BLaER1 treated with 17β-estradiol and CSF1 and Interleukin-3, amounts not matched to agents 10 nM and 100 nM (cell line): ENCODE data around the gene CRB2.

ENCODE experiments used
- H3K27ac ChIP-seq, 11 experiments: shearing (Covaris generic); formaldehyde crosslinking; 2 replicates each; pipeline ENCODE4 v1.8.1; 2022
- H3K27me3 ChIP-seq, 11 experiments: shearing (Covaris generic); formaldehyde crosslinking; 2 replicates each; pipeline ENCODE4 v1.8.1; 2022
- H3K36me3 ChIP-seq, 11 experiments: shearing (Covaris generic); formaldehyde crosslinking; 2 replicates each; pipeline ENCODE4 v1.8.1; 2022
- H3K4me1 ChIP-seq, 10 experiments: shearing (Covaris generic); formaldehyde crosslinking; 2 replicates each; pipeline ENCODE4 v1.8.1; 2022
- H3K4me2 ChIP-seq, 11 experiments: shearing (Covaris generic); formaldehyde crosslinking; 2 replicates each; pipeline ENCODE4 v1.8.1; 2022
- H3K4me3 ChIP-seq, 10 experiments: shearing (Covaris generic); formaldehyde crosslinking; 2 replicates each; pipeline ENCODE4 v1.8.1; 2022
- H3K9ac ChIP-seq, 11 experiments: shearing (Covaris generic); formaldehyde crosslinking; 2 replicates each; pipeline ENCODE4 v1.8.1; 2022
- H3K9me3 ChIP-seq, 11 experiments: shearing (Covaris generic); formaldehyde crosslinking; replicated peaks in 1 of 11; 2 replicates each; pipeline ENCODE4 v1.8.1; 2022
- H4K20me1 ChIP-seq, 11 experiments: shearing (Covaris generic); formaldehyde crosslinking; 2 replicates each; pipeline ENCODE4 v1.8.1; 2022
- Cebpa-rat ChIP-seq, 11 experiments: shearing (Covaris generic); IDR thresholded peaks; 2 replicates each; pipeline ENCODE4 v1.8.1; 2022

The CRB2 gene

DNA sequence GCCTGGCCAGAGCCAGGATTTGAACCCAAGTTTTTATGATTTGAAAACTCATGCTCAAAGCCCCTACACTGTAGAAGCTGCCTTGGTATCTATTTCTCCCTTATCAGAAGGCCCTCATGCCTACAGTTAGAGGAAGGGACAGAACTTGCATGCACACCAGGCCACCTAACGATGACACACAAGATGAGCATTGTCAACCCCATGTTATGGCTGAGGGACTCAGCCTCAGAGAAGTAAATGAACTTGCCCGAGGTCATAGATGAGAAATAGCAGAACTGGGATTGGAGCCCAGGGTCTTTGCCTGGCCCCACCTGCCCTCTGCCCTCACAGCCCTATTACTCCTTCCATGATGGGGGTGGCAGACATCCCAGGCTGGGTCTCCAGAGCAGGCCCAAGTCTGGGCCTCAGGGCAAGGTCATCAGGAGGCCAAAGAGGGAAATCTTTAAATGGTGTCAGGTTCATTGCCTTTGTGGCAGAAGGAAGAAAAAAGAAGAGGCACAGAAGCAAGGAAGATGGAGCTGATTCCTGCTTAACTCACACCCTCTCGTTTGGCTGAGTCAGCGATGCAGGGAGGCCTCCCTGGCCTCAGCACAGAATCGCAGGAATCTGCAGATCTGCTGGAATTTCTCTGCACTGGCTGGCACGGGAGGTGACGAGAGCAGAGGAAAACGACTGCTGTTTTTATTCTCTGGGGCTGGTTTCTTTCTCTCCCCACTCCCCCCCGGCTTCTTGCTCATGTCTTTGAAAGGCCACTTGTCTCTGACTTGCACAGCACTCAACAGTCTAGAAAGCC lies 20.6 kb upstream of the CRB2 start:
- peak overlapping the region in 8 of 11 experiments; percentile 46 to 99 (median 95); a peak in 17 of 22 replicates for H3K27ac ChIP-seq
- no peaks in the 10 kb centered on the region for H4K20me1 ChIP-seq
- H3K27me3 ChIP-seq, result no peaks in the 10 kb centered on the region
- peak overlapping the region in 8 of 11 experiments; percentile 10 to 86 (median 44); a peak in 14 of 22 replicates for H3K9ac ChIP-seq
- peak overlapping the region; percentile 69 to 95 (median 91) for H3K4me2 ChIP-seq
- no peak for TF ChIP-seq Cebpa-rat (IDR thresholded peaks at IDR 0.05)
- H3K4me3 ChIP-seq, result no peak overlapping the region
- H3K36me3 ChIP-seq, result no peaks in the 10 kb centered on the region
- H3K9me3 ChIP-seq, result no peaks in the 10 kb centered on the region
- peaks cover 76 to 100% (median 98%) of the 10 kb centered on the region in 10 experiments for H3K4me1 ChIP-seq

DNA sequence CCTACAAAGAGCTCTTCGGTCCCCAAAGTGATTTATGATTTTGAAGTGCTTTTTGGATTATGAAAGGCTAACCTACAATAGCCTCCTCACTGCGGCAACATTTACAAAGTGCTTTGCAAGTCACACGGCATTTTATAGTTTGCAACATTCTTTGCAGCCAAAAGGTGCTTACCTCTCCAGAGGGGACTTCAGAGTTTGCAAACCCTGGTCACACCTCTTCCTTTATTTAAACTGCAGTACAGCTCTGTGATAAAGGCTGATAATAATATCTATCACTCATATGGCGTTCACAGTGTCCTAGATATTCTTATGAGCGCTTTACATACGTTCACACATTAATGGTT lies 20.0 kb upstream of the CRB2 start:
- peak overlapping the region; percentile 69 to 95 (median 91) for H3K4me2 ChIP-seq
- peak overlapping the region in 8 of 11 experiments; percentile 46 to 99 (median 95); a peak in 16 of 22 replicates for H3K27ac ChIP-seq
- H3K36me3 ChIP-seq, result no peaks in the 10 kb centered on the region
- H3K4me3 ChIP-seq, result no peak overlapping the region
- no peaks in the 10 kb centered on the region for H4K20me1 ChIP-seq
- peak overlapping the region in 8 of 11 experiments; percentile 10 to 86 (median 44); a peak in 13 of 22 replicates for H3K9ac ChIP-seq
- no peak for TF ChIP-seq Cebpa-rat (IDR thresholded peaks at IDR 0.05)
- H3K9me3 ChIP-seq, result no peaks in the 10 kb centered on the region
- peaks cover 82 to 100% (median 98%) of the 10 kb centered on the region in 10 experiments for H3K4me1 ChIP-seq
- no peaks in the 10 kb centered on the region for H3K27me3 ChIP-seq

DNA sequence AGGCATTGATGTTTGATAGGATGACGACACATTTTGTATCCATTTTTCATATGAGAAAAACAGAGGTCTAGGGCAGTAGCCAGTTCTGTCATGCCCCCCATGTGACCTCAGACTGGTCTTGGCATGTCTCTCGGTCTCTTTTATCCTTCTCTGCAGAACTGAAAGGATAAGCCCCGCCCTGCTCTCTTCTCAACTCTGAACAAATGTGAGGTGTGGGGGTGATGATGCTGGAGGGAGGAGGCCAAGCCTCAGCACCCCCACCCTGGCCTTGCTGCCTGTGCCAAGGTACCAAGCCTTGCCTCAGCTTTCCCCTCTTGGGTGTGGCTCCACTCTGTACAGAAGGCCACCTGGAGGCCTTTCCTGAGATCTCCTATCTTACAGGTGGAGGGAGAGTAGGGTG lies 19.5 kb upstream of the CRB2 start:
- Histone ChIP-seq H3K27me3 (no peaks in the 10 kb centered on the region), H3K27ac (peak overlapping the region in 8 of 11 experiments; percentile 3 to 99 (median 96); a peak in 14 of 22 replicates), H3K9me3 (no peaks in the 10 kb centered on the region), H3K4me2 (peak overlapping the region; percentile 69 to 95 (median 91)), H3K4me3 (no peak overlapping the region), H3K9ac (peak overlapping the region in 6 of 11 experiments; percentile 20 to 92 (median 88); a peak in 4 of 22 replicates), H4K20me1 (no peaks in the 10 kb centered on the region), H3K4me1 (peaks cover 82 to 100% (median 98%) of the 10 kb centered on the region in 10 experiments), H3K36me3 (no peaks in the 10 kb centered on the region)
- no peak for TF ChIP-seq Cebpa-rat (IDR thresholded peaks at IDR 0.05)

GRCh38 chr9:123336959-123337358 lies 19.0 kb upstream of the CRB2 start:
- H4K20me1 ChIP-seq, result no peaks in the 10 kb centered on the region
- H3K4me2 ChIP-seq, result peak overlapping the region in 10 of 11 experiments; percentile 69 to 95 (median 91); a peak in 18 of 22 replicates
- no peak overlapping the region for H3K4me3 ChIP-seq
- H3K27ac ChIP-seq, result peak overlapping the region in 8 of 11 experiments; percentile 3 to 99 (median 96); a peak in 15 of 22 replicates
- no peaks in the 10 kb centered on the region for H3K36me3 ChIP-seq
- peak overlapping the region in 5 of 11 experiments; percentile 79 to 92 (median 89); a peak in 7 of 22 replicates for H3K9ac ChIP-seq
- H3K4me1 ChIP-seq, result peaks cover 82 to 100% (median 98%) of the 10 kb centered on the region in 10 experiments
- H3K27me3 ChIP-seq, result no peaks in the 10 kb centered on the region
- H3K9me3 ChIP-seq, result no peaks in the 10 kb centered on the region
- TF ChIP-seq Cebpa-rat (IDR thresholded peaks at IDR 0.05), result no peak

DNA sequence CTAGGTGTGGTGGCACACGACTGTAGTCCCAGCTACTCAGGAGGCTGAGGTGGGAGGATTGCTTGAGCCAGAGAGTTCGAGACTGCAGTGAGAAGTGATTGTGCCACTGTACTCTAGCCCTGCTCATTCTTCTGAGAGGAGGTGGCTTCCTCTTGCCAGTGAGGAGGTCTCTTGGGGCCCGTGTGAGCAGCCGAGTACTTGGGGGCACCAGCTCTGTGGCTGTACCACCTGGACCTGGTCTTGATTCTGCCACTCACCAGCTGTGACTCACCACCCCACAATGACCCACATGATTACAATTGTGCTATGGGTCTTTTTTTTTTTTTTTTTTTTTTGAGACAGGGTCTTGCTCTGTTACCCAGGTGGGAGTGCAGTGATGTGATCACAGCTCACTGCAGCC lies 18.0 kb upstream of the CRB2 start:
- TF ChIP-seq Cebpa-rat (IDR thresholded peaks at IDR 0.05), result peak in 1 of 11 experiments; percentile 61; a peak in 1 of 22 replicates
- peak overlapping the region in 8 of 11 experiments; percentile 79 to 92 (median 86); a peak in 13 of 22 replicates for H3K9ac ChIP-seq
- peak overlapping the region in 10 of 11 experiments; percentile 84 to 99 (median 95); a peak in 18 of 22 replicates for H3K27ac ChIP-seq
- peak overlapping the region; percentile 69 to 95 (median 91) for H3K4me2 ChIP-seq
- no peaks in the 10 kb centered on the region for H4K20me1 ChIP-seq
- H3K4me3 ChIP-seq, result no peak overlapping the region; a peak in 1 of 20 replicates
- no peaks in the 10 kb centered on the region for H3K36me3 ChIP-seq
- H3K9me3 ChIP-seq, result no peaks in the 10 kb centered on the region
- no peaks in the 10 kb centered on the region for H3K27me3 ChIP-seq
- peaks cover 88 to 100% (median 98%) of the 10 kb centered on the region in 10 experiments for H3K4me1 ChIP-seq

GRCh38 chr9:123338710-123339665 lies 17.0 kb upstream of the CRB2 start:
- Histone ChIP-seq H3K27me3 (no peaks in the 10 kb centered on the region), H3K4me2 (peak overlapping the region; percentile 69 to 95 (median 91)), H4K20me1 (no peaks in the 10 kb centered on the region), H3K36me3 (no peaks in the 10 kb centered on the region), H3K27ac (peak overlapping the region; percentile 70 to 99 (median 94)), H3K9ac (peak overlapping the region; percentile 66 to 92 (median 81)), H3K4me1 (peaks cover 89 to 100% (median 98%) of the 10 kb centered on the region in 10 experiments), H3K9me3 (no peaks in the 10 kb centered on the region), H3K4me3 (peak overlapping the region; percentile 28 to 62 (median 51))
- peak in 3 of 11 experiments; percentile 11 to 72 (median 34); a peak in 4 of 22 replicates for TF ChIP-seq Cebpa-rat (IDR thresholded peaks at IDR 0.05)

DNA sequence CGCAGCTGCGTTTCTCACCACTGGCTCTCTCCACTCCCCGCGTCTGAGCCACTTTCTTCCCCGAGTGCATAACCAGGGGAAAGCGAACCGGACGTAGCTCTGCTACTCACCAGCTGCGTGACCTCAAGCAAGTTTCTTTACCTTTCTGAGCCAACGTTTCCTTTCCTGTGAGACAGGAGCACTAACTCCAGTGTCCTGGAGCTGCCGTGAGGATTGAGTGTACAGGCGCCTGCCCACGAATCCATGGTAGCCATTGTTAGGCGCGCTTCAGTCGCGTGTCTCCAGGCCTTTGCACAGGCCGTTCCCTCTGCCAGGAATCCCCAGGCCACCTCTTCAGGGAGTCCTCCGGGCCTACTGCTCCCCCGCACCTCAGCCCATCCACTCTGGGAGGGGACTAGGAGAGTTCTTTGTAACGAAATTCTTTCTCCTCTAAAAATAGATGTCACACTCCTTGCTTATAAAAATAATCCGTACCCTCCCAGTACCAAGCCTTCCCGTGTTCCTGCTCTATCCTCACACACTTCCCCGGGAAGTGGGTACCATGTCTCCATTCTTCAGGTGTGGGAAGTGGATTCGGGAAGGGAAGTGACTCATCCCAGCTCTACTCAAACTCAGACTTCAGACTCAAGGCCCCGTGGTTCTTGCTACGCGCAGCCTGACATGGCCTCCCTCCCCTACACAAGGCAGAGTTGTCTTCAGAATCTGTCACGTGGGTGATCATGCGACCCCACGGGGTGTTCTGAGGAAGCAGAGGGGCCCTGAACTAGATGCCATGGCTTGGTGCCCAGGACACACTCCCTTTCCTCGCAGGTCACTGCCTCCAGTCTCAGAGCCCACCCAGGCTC lies 16.1 kb upstream of the CRB2 start:
- Histone ChIP-seq H3K9ac (peak overlapping the region; percentile 66 to 92 (median 81)), H3K4me3 (peak overlapping the region; percentile 28 to 62 (median 51)), H3K4me2 (peak overlapping the region; percentile 69 to 95 (median 91)), H3K27ac (peak overlapping the region; percentile 70 to 99 (median 94)), H3K36me3 (no peaks in the 10 kb centered on the region), H3K9me3 (no peaks in the 10 kb centered on the region), H3K27me3 (no peaks in the 10 kb centered on the region), H4K20me1 (no peaks in the 10 kb centered on the region), H3K4me1 (peaks cover 92 to 100% (median 98%) of the 10 kb centered on the region in 10 experiments)
- no peak for TF ChIP-seq Cebpa-rat (IDR thresholded peaks at IDR 0.05)

GRCh38 chr9:123341816-123342215 lies 14.2 kb upstream of the CRB2 start:
- Histone ChIP-seq H3K9me3 (no peaks in the 10 kb centered on the region), H3K4me1 (peaks cover 78 to 100% (median 98%) of the 10 kb centered on the region in 10 experiments), H3K4me3 (no peak overlapping the region), H3K36me3 (no peaks in the 10 kb centered on the region), H3K4me2 (peak overlapping the region; percentile 69 to 95 (median 91); a peak in 21 of 22 replicates), H3K27me3 (no peaks in the 10 kb centered on the region), H4K20me1 (no peaks in the 10 kb centered on the region), H3K9ac (peak overlapping the region in 7 of 11 experiments; percentile 17 to 92 (median 86); a peak in 10 of 22 replicates), H3K27ac (peak overlapping the region in 8 of 11 experiments; percentile 90 to 99 (median 96); a peak in 15 of 22 replicates)
- TF ChIP-seq Cebpa-rat (IDR thresholded peaks at IDR 0.05), result no peak
